K562 (cell line): Measurements from ENCODE around the gene MYRIP. TPM values are rescaled to one million over a fixed set of nuclear protein-coding genes. Genes with fewer than 3 reads are reported as not detected.

Experiments
- ATAC-seq: fragments of 200-7000 bp; cut with Tn5 transposase; 3 replicates; pipeline ENCODE4 v1.9.1; 2020; ENCODE audit warnings: moderate library complexity
- BruUV-seq: library from RNA; stranded (reverse); fragments of 400-500 nt; replicated peaks from 2 replicates; lab custom pipeline; 2021; lab: Mats Ljungman, UMichigan
- CTCF ChIA-PET: fragments of 300-600 bp; formaldehyde crosslinking; extraction: SDS; loops from one replicate; lab custom pipeline; 2021; ENCODE audit warnings: low intra/inter-chr PET ratio; lab: Yijun Ruan, JAX
- POLR2A ChIA-PET: fragments of 300-600, 350-650 bp; sonication (Branson Sonifier 250); formaldehyde crosslinking; extraction: SDS; loops from one replicate; lab custom pipeline; 2021; ENCODE audit warnings: antibody characterized with exemption, inconsistent platforms; lab: Yijun Ruan, JAX
- DNase-seq, 4 experiments: peaks; one replicate each; pipeline versions ENCODE4 v3.0.0 to v3.0.0-alpha.2; 2011 to 2018; ENCODE audit warnings: low spot score in 3 of 4, mixed read lengths in 3 of 4; ENCODE audit errors: extremely low read depth in 1 of 4
- FAIRE-seq: peaks from 2 replicates; lab custom pipeline; 2011; peaks lifted over from hg19 to GRCh38; lab: Jason Lieb, UNC
- H2AFZ ChIP-seq: 2 replicates; pipeline ENCODE4 v1.6.0; 2011; ENCODE audit warnings: low read depth, low read length, control low read depth, inconsistent platforms
- H3K27ac ChIP-seq: fragments of 200-600 bp; 3 replicates; pipeline ENCODE4 v1.8.0; 2011; ENCODE audit warnings: low read depth, mild to moderate bottlenecking, control low read depth, inconsistent platforms, low read length, moderate library complexity, mixed read lengths; ENCODE audit errors: extremely low read depth
- H3K27me3 ChIP-seq, 2 experiments: fragments of 300-600 bp in 1 of 2; 2 replicates in 1 of 2; 3 replicates in 1 of 2; pipeline versions ENCODE4 v1.6.0 to v1.8.0; 2011; ENCODE audit warnings: inconsistent platforms in 2 of 2, low read length in 2 of 2, mild to moderate bottlenecking in 1 of 2, mixed read lengths in 1 of 2, moderate library complexity in 1 of 2; ENCODE audit not compliant: control insufficient read depth in 2 of 2, insufficient read depth in 2 of 2
- H3K36me3 ChIP-seq: fragments of 300-600 bp; 3 replicates; pipeline ENCODE4 v1.8.0; 2011; ENCODE audit warnings: mild to moderate bottlenecking, low read length, inconsistent platforms; ENCODE audit not compliant: control insufficient read depth, insufficient read depth
- H3K4me1 ChIP-seq, 2 experiments: fragments of 200-600 bp in 1 of 2; replicated peaks in 1 of 2; 2 replicates in 1 of 2; 3 replicates in 1 of 2; pipeline versions ENCODE4 v1.5.1 to v1.8.0; 2011; ENCODE audit warnings: inconsistent platforms in 2 of 2, low read length in 2 of 2, mild to moderate bottlenecking in 1 of 2, mixed read lengths in 1 of 2, moderate library complexity in 1 of 2; ENCODE audit not compliant: control insufficient read depth in 2 of 2, insufficient read depth in 2 of 2
- H3K4me2 ChIP-seq: 2 replicates; pipeline ENCODE4 v1.6.1; 2011; ENCODE audit warnings: low read length, control low read depth, inconsistent platforms, mixed read lengths; ENCODE audit not compliant: insufficient read depth
- H3K4me3 ChIP-seq: fragments of 200-600 bp; sonication (generic), shearing (Covaris generic); 2 replicates; pipeline ENCODE4 v1.5.1; 2016; ENCODE audit warnings: control low read depth, inconsistent platforms
- H3K79me2 ChIP-seq: fragments of 200-600 bp; 3 replicates; pipeline ENCODE4 v1.8.0; 2011; ENCODE audit warnings: low read length, inconsistent platforms; ENCODE audit not compliant: control insufficient read depth, insufficient read depth
- H3K9ac ChIP-seq, 2 experiments: 2 replicates each; pipeline versions ENCODE4 v1.6.0 to v1.6.1; 2011; ENCODE audit warnings: low read depth in 2 of 2, low read length in 2 of 2, control low read depth in 1 of 2, inconsistent platforms in 1 of 2, mild to moderate bottlenecking in 1 of 2, mixed read lengths in 1 of 2; ENCODE audit not compliant: insufficient read depth in 1 of 2
- H3K9me1 ChIP-seq: one replicate; pipeline ENCODE4 v1.6.0; 2011; ENCODE audit warnings: inconsistent platforms, mild to moderate bottlenecking, low read length, moderate library complexity; ENCODE audit not compliant: control insufficient read depth, insufficient read depth
- H3K9me3 ChIP-seq: replicated peaks from 2 replicates; pipeline ENCODE4 v1.5.1; 2011; ENCODE audit warnings: low read depth, low read length, inconsistent platforms; ENCODE audit not compliant: control insufficient read depth, insufficient read depth
- H4K20me1 ChIP-seq: replicated peaks from 2 replicates; pipeline ENCODE4 v1.6.1; 2011; ENCODE audit warnings: low read length, inconsistent platforms, mixed read lengths; ENCODE audit not compliant: control insufficient read depth, insufficient read depth
- ARHGAP35 ChIP-seq: fragments of 450-650 bp; IDR thresholded peaks from 2 replicates; pipeline ENCODE4 v1.6.1; 2018; ENCODE audit not compliant: partially characterized antibody
- CEBPZ ChIP-seq: fragments of 150-350 bp; IDR thresholded peaks from 2 replicates; pipeline ENCODE4 v1.6.1; 2014; ENCODE audit warnings: low read depth, mild to moderate bottlenecking, low read length, borderline replicate concordance
- RBM25 ChIP-seq: fragments of 200-400 bp; formaldehyde crosslinking; IDR thresholded peaks from 2 replicates; pipeline ENCODE4 v1.6.1; 2018; ENCODE audit warnings: low read length, low read depth, moderate library complexity; ENCODE audit not compliant: severe bottlenecking
- SAFB2 ChIP-seq: fragments of 200-400 bp; formaldehyde crosslinking; IDR thresholded peaks from 2 replicates; pipeline ENCODE4 v1.6.1; 2018; ENCODE audit warnings: borderline replicate concordance, low read length, low read depth, moderate library complexity; ENCODE audit not compliant: severe bottlenecking
- STAT5A ChIP-seq: IDR thresholded peaks from 2 replicates; pipeline ENCODE4 v1.6.1; 2012; ENCODE audit warnings: low read length, inconsistent platforms, borderline replicate concordance
- TARDBP ChIP-seq: fragments of 450-650 bp; IDR thresholded peaks from 2 replicates; pipeline ENCODE4 v1.6.1; 2016
- VEZF1 ChIP-seq: fragments of 200-800 bp; sonication (Bioruptor generic); IDR thresholded peaks from 2 replicates; pipeline ENCODE4 v1.6.1; 2017; ENCODE audit warnings: missing genetic modification characterization, missing compliant biosample characterization
- ZHX1 ChIP-seq: fragments of 150-350 bp; conservative IDR thresholded peaks from 2 replicates; pipeline ENCODE4 v1.6.1; 2014; ENCODE audit warnings: low read length
- ZKSCAN1 ChIP-seq: fragments of 150-350 bp; IDR thresholded peaks from 2 replicates; pipeline ENCODE4 v1.6.1; 2016; ENCODE audit warnings: low read depth, low read length
- ZNF347 ChIP-seq: fragments of 450-650 bp; formaldehyde crosslinking; IDR thresholded peaks from 2 replicates; pipeline ENCODE4 v1.4.0; 2020; ENCODE audit warnings: low read depth, mild to moderate bottlenecking, moderate library complexity
- ZNF408 ChIP-seq: fragments of 250-450 bp; sonication (Bioruptor Pico); IDR thresholded peaks from 2 replicates; pipeline ENCODE4 v1.4.0; 2020; ENCODE audit warnings: low read depth, mild to moderate bottlenecking, moderate library complexity
- ZNF740 ChIP-seq, 3 experiments: fragments of 200-800 bp in 1 of 3; sonication (Bioruptor generic) in 1 of 3; sonication (generic) in 1 of 3; formaldehyde crosslinking in 1 of 3; IDR thresholded peaks; 2 replicates each; pipeline versions ENCODE4 v1.6.1 to v1.8.0; 2016 to 2022; ENCODE audit warnings: mild to moderate bottlenecking in 2 of 3, missing compliant biosample characterization in 2 of 3, missing genetic modification characterization in 2 of 3, missing genetic modification reagents in 1 of 3
- WGBS: fragments of 100-300 bp; shearing (Covaris generic); methylation state at CpG from one replicate; pipeline ENCODE4 v1.1.6; 2016; ENCODE audit warnings: low coverage, mixed read lengths; ENCODE audit not compliant: insufficient coverage; ENCODE audit errors: missing lambda C conversion rate; 5-methylcytosine and 5-hydroxymethylcytosine counted together
- in situ Hi-C: fragments of 300-500 bp; cut with MboI; formaldehyde crosslinking; loops from 4 replicates; pipeline ENCODE4 v1.15.0; 2018; ENCODE audit warnings: inconsistent platforms, mixed read lengths
- intact Hi-C: fragments of 100-400 bp; cut with micrococcal nuclease; formaldehyde crosslinking; loops from 2 replicates; pipeline ENCODE4 v1.14.2; 2022
- polyA plus RNA-seq, 8 experiments: library from polyadenylated mRNA; depleted of rRNA in 4 of 8; stranded (reverse) in 5 of 8; unstranded in 3 of 8; fragments of >200 nt; fragmentation: Nextera tagmentation in 2 of 8; fragmentation: Illumina TruSeq in 1 of 8; extraction: Ambion mirVana in 2 of 8; extraction: Trizol in 1 of 8; gene quantifications; 2 replicates each; pipeline versions ENCODE4 v1.2.1 to v1.2.3, GENCODE V29; 2011 to 2014; ENCODE audit warnings: inconsistent platforms in 1 of 8, missing spikeins in 1 of 8
- total RNA-seq, 7 experiments: library from RNA; depleted of rRNA in 6 of 7; stranded (reverse); fragments of >200 nt in 6 of 7; fragmentation: Illumina TruSeq in 2 of 7; extraction: Trizol in 2 of 7; gene quantifications; 2 replicates each; pipeline versions ENCODE4 v1.2.1 to v1.2.3, GENCODE V29; 2011 to 2021; ENCODE audit warnings: low replicate concordance in 1 of 7

MYRIP gene
- total and polyA plus RNA-seq, 9 of the 15 experiments (the other 6 are each of a cell fraction or from before 2014, with no cell fraction given): 0.03 to 0.12 TPM; not detected in 7

GRCh38 chr3:39781632-39782031 lies 27.8 kb upstream of the MYRIP start (continued):
- no peak for TF ChIP-seq ZHX1

GRCh38 chr3:39783680-39784079 lies 25.7 kb upstream of the MYRIP start:
- H3K4me3 ChIP-seq: no peak overlapping the region
- DNase-seq: no peak
- H3K9ac ChIP-seq: no peak overlapping the region
- no peaks in the 10 kb centered on the region for H3K9me1 ChIP-seq
- no peak for ATAC-seq
- intact Hi-C loops (no loop called here), in situ Hi-C loops (no loop called here)
- ChIA-PET POLR2A (no interaction called here), CTCF (no interaction called here)
- H3K36me3 ChIP-seq: no peaks in the 10 kb centered on the region
- H3K4me2 ChIP-seq: no peak overlapping the region
- H3K4me1 ChIP-seq: no peaks in the 10 kb centered on the region
- FAIRE-seq: no peak
- WGBS: 0% methylated on average over 4 of the region's 4 CpGs
- no peak overlapping the region for H2AFZ ChIP-seq
- no peak overlapping the region for H3K27ac ChIP-seq
- H3K9me3 ChIP-seq: no peaks in the 10 kb centered on the region
- H3K27me3 ChIP-seq: peaks cover 2 to 10% of the 10 kb centered on the region in 2 experiments; a peak in 2 of 5 replicates
- H4K20me1 ChIP-seq: no peaks in the 10 kb centered on the region
- H3K79me2 ChIP-seq: no peaks in the 10 kb centered on the region
- no TSS peak for BruUV-seq
- TF ChIP-seq ZNF347 (CRISPR knock-in tag) (no peak), ZNF740 (CRISPR knock-in tag; IDR thresholded peaks at IDR 0.05) (no peak), ZNF740 (tag; IDR thresholded peaks at IDR 0.05) (no peak), RBM25 (no peak), SAFB2 (no peak), CEBPZ (no peak), STAT5A (no peak), ARHGAP35 (no peak), VEZF1 (CRISPR knock-in tag) (no peak), ZNF408 (no peak), ZKSCAN1 (no peak), TARDBP (no peak)
